GM23338 (cell line): ENCODE measurements around the gene SH3RF3. TPM values are rescaled to one million over a fixed set of nuclear protein-coding genes. Genes with fewer than 3 reads are reported as not detected.

Experiments
- ATAC-seq: fragments of 200-7000 bp; cut with Tn5 transposase; 3 replicates; pipeline ENCODE4 v1.9.1; 2020
- DNase-seq: peaks from one replicate; pipeline ENCODE4 v3.0.0-alpha.2; 2015; ENCODE audit warnings: low spot score
- H2AFZ ChIP-seq: fragments of 200-600 bp; sonication (generic); 2 replicates; pipeline ENCODE4 v1.8.0; 2016; ENCODE audit warnings: antibody characterized with exemption, mild to moderate bottlenecking, moderate library complexity
- H3F3A ChIP-seq: fragments of 200-600 bp; sonication (generic); replicated peaks from 2 replicates; pipeline ENCODE4 v1.8.0; 2017; ENCODE audit warnings: antibody characterized with exemption, mixed run types, low read depth
- H3K27ac ChIP-seq: fragments of 200-600 bp; sonication (generic); 2 replicates; pipeline ENCODE4 v1.6.1; 2016; ENCODE audit warnings: low read depth
- H3K27me3 ChIP-seq: fragments of 200-600 bp; sonication (generic); 2 replicates; pipeline ENCODE4 v1.8.0; 2016; ENCODE audit warnings: mild to moderate bottlenecking, mixed run types, moderate library complexity; ENCODE audit not compliant: insufficient read depth
- H3K36me3 ChIP-seq: fragments of 200-600 bp; sonication (generic); 2 replicates; pipeline ENCODE4 v1.8.0; 2016; ENCODE audit warnings: mild to moderate bottlenecking; ENCODE audit not compliant: insufficient read depth
- H3K4me1 ChIP-seq: fragments of 200-600 bp; sonication (generic); 2 replicates; pipeline ENCODE4 v1.8.0; 2016; ENCODE audit warnings: mild to moderate bottlenecking, moderate library complexity; ENCODE audit not compliant: insufficient read depth
- H3K4me2 ChIP-seq: fragments of 200-600 bp; sonication (generic); 2 replicates; pipeline ENCODE4 v1.7.1; 2017; ENCODE audit warnings: mixed run types
- H3K4me3 ChIP-seq: fragments of 200-600 bp; sonication (generic); 2 replicates; pipeline ENCODE4 v1.6.1; 2016; ENCODE audit warnings: mixed run types
- H3K79me2 ChIP-seq: fragments of 200-600 bp; sonication (generic); replicated peaks from 2 replicates; pipeline ENCODE4 v1.8.0; 2017; ENCODE audit warnings: mild to moderate bottlenecking; ENCODE audit not compliant: insufficient read depth
- H3K9me2 ChIP-seq: fragments of 200-600 bp; sonication (generic); 2 replicates; pipeline ENCODE4 v1.8.0; 2017; ENCODE audit not compliant: insufficient read depth
- H4K20me1 ChIP-seq: fragments of 200-600 bp; sonication (generic); replicated peaks from 2 replicates; pipeline ENCODE4 v1.8.0; 2017; ENCODE audit warnings: mild to moderate bottlenecking; ENCODE audit not compliant: insufficient read depth
- H3K27ac Mint-ChIP-seq: 2 replicates; pipeline ENCODE4 v1.8.0; 2020; ENCODE audit warnings: inconsistent platforms, mild to moderate bottlenecking, moderate library complexity, mixed read lengths
- H3K27me3 Mint-ChIP-seq: 3 replicates; pipeline ENCODE4 v1.8.0; 2022; ENCODE audit warnings: low read depth, mild to moderate bottlenecking, moderate library complexity, mixed read lengths, inconsistent platforms; ENCODE audit not compliant: insufficient read depth, poor library complexity
- H3K36me3 Mint-ChIP-seq: 3 replicates; pipeline ENCODE4 v1.8.0; 2021; ENCODE audit warnings: low read depth, mild to moderate bottlenecking, inconsistent platforms, moderate library complexity, mixed read lengths
- H3K4me1 Mint-ChIP-seq: 3 replicates; pipeline ENCODE4 v1.8.0; 2020; ENCODE audit warnings: mild to moderate bottlenecking, inconsistent platforms, mixed read lengths
- H3K4me3 Mint-ChIP-seq: 3 replicates; pipeline ENCODE4 v1.8.0; 2021; ENCODE audit warnings: moderate library complexity, mild to moderate bottlenecking, inconsistent platforms, mixed read lengths
- H3K9me3 Mint-ChIP-seq: 3 replicates; pipeline ENCODE4 v1.8.0; 2020; ENCODE audit warnings: moderate library complexity, mild to moderate bottlenecking, inconsistent platforms, mixed read lengths
- CREB1 ChIP-seq: fragments of 250-450 bp; sonication (Bioruptor Pico); IDR thresholded peaks from 2 replicates; pipeline ENCODE4 v1.5.0; 2020; ENCODE audit warnings: low read depth, mild to moderate bottlenecking, moderate library complexity
- EZH2 ChIP-seq: fragments of 200-600 bp; sonication (generic); IDR thresholded peaks from one replicate; pipeline ENCODE4 v1.8.0; 2017; ENCODE audit warnings: antibody characterized with exemption, mild to moderate bottlenecking, low read depth; ENCODE audit not compliant: unreplicated experiment
- JUNB ChIP-seq: IDR thresholded peaks from one replicate; pipeline ENCODE4 v1.6.1; 2016; ENCODE audit warnings: antibody characterized with exemption; ENCODE audit not compliant: unreplicated experiment
- STAT1 ChIP-seq: IDR thresholded peaks from one replicate; pipeline ENCODE4 v1.6.1; 2016; ENCODE audit warnings: antibody characterized with exemption; ENCODE audit not compliant: unreplicated experiment
- ZNF114 ChIP-seq: fragments of 250-450 bp; sonication (Bioruptor Pico); IDR thresholded peaks from 2 replicates; pipeline ENCODE4 v1.5.0; 2020; ENCODE audit warnings: mild to moderate bottlenecking, moderate library complexity
- polyA plus RNA-seq: library from polyadenylated mRNA; unstranded; fragments of >200 nt; fragmentation: Nextera tagmentation; extraction: Ambion mirVana; gene quantifications from 2 replicates; pipeline ENCODE4 v1.2.1, GENCODE V29; 2016
- total RNA-seq: library from RNA; depleted of rRNA; stranded (reverse); fragments of >200 nt; shearing (Covaris generic); gene quantifications from 2 replicates; pipeline ENCODE4 v1.2.3, GENCODE V29; 2014
- TF ChIP-seq, protein P1 (sequence below), 2 experiments: fragments of 200-600 bp in 1 of 2; sonication (generic) in 1 of 2; conservative IDR thresholded peaks; 2 replicates each; pipeline versions ENCODE4 v1.5.1 to v1.6.1; 2016 to 2017; ENCODE audit warnings: antibody characterized with exemption in 2 of 2, low read depth in 2 of 2, mild to moderate bottlenecking in 2 of 2, moderate library complexity in 1 of 2
- TF ChIP-seq, protein P2 (sequence below): fragments of 250-450 bp; sonication (Bioruptor Pico); IDR thresholded peaks from 2 replicates; pipeline ENCODE4 v1.5.0; 2020; ENCODE audit warnings: mild to moderate bottlenecking, moderate library complexity

Gene SH3RF3
- total and polyA plus RNA-seq, 2 experiments from 2014 or later = 0.11 to 0.63 TPM

GRCh38 chr2:109166811-109167210 lies 37.8 kb downstream of the SH3RF3 start:
- Mint-ChIP-seq H3K4me1 (peaks cover 13% of the 10 kb centered on the region; the same call in 2 of the 3 replicates), H3K9me3 (no peaks in the 10 kb centered on the region; the same call in 2 of the 3 replicates), H3K36me3 (no peaks in the 10 kb centered on the region), H3K4me3 (no peak overlapping the region), H3K27me3 (peaks cover 2% of the 10 kb centered on the region), H3K27ac (no peak overlapping the region)
- Histone ChIP-seq H3K4me2 (no peak overlapping the region), H2AFZ (no peak overlapping the region), H3K36me3 (no peaks in the 10 kb centered on the region), H4K20me1 (no peaks in the 10 kb centered on the region), H3K4me3 (no peak overlapping the region), H3K79me2 (no peaks in the 10 kb centered on the region), H3K27ac (no peak overlapping the region), H3F3A (no peaks in the 10 kb centered on the region), H3K4me1 (no peaks in the 10 kb centered on the region), H3K9me2 (no peaks in the 10 kb centered on the region), H3K27me3 (no peaks in the 10 kb centered on the region)
- ATAC-seq (no peak), DNase-seq (no peak)
- TF ChIP-seq EZH2 (no peak), JUNB (no peak), STAT1 (no peak), CREB1 (CRISPR knock-in tag) (no peak), ZNF114 (no peak)
- TF ChIP-seq, protein P1, sequence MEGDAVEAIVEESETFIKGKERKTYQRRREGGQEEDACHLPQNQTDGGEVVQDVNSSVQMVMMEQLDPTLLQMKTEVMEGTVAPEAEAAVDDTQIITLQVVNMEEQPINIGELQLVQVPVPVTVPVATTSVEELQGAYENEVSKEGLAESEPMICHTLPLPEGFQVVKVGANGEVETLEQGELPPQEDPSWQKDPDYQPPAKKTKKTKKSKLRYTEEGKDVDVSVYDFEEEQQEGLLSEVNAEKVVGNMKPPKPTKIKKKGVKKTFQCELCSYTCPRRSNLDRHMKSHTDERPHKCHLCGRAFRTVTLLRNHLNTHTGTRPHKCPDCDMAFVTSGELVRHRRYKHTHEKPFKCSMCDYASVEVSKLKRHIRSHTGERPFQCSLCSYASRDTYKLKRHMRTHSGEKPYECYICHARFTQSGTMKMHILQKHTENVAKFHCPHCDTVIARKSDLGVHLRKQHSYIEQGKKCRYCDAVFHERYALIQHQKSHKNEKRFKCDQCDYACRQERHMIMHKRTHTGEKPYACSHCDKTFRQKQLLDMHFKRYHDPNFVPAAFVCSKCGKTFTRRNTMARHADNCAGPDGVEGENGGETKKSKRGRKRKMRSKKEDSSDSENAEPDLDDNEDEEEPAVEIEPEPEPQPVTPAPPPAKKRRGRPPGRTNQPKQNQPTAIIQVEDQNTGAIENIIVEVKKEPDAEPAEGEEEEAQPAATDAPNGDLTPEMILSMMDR (conservative IDR thresholded peaks at IDR 0.05; ENCODE audit: low read depth in 2 of 2) = no peak
- TF ChIP-seq, protein P2, sequence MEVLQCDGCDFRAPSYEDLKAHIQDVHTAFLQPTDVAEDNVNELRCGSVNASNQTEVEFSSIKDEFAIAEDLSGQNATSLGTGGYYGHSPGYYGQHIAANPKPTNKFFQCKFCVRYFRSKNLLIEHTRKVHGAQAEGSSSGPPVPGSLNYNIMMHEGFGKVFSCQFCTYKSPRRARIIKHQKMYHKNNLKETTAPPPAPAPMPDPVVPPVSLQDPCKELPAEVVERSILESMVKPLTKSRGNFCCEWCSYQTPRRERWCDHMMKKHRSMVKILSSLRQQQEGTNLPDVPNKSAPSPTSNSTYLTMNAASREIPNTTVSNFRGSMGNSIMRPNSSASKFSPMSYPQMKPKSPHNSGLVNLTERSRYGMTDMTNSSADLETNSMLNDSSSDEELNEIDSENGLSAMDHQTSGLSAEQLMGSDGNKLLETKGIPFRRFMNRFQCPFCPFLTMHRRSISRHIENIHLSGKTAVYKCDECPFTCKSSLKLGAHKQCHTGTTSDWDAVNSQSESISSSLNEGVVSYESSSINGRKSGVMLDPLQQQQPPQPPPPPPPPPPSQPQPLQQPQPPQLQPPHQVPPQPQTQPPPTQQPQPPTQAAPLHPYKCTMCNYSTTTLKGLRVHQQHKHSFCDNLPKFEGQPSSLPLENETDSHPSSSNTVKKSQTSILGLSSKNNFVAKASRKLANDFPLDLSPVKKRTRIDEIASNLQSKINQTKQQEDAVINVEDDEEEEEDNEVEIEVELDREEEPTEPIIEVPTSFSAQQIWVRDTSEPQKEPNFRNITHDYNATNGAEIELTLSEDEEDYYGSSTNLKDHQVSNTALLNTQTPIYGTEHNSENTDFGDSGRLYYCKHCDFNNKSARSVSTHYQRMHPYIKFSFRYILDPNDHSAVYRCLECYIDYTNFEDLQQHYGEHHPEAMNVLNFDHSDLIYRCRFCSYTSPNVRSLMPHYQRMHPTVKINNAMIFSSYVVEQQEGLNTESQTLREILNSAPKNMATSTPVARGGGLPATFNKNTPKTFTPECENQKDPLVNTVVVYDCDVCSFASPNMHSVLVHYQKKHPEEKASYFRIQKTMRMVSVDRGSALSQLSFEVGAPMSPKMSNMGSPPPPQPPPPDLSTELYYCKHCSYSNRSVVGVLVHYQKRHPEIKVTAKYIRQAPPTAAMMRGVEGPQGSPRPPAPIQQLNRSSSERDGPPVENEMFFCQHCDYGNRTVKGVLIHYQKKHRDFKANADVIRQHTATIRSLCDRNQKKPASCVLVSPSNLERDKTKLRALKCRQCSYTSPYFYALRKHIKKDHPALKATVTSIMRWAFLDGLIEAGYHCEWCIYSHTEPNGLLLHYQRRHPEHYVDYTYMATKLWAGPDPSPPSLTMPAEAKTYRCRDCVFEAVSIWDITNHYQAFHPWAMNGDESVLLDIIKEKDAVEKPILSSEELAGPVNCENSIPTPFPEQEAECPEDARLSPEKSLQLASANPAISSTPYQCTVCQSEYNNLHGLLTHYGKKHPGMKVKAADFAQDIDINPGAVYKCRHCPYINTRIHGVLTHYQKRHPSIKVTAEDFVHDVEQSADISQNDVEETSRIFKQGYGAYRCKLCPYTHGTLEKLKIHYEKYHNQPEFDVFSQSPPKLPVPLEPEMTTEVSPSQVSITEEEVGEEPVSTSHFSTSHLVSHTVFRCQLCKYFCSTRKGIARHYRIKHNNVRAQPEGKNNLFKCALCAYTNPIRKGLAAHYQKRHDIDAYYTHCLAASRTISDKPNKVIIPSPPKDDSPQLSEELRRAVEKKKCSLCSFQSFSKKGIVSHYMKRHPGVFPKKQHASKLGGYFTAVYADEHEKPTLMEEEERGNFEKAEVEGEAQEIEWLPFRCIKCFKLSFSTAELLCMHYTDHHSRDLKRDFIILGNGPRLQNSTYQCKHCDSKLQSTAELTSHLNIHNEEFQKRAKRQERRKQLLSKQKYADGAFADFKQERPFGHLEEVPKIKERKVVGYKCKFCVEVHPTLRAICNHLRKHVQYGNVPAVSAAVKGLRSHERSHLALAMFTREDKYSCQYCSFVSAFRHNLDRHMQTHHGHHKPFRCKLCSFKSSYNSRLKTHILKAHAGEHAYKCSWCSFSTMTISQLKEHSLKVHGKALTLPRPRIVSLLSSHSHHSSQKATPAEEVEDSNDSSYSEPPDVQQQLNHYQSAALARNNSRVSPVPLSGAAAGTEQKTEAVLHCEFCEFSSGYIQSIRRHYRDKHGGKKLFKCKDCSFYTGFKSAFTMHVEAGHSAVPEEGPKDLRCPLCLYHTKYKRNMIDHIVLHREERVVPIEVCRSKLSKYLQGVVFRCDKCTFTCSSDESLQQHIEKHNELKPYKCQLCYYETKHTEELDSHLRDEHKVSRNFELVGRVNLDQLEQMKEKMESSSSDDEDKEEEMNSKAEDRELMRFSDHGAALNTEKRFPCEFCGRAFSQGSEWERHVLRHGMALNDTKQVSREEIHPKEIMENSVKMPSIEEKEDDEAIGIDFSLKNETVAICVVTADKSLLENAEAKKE (CRISPR knock-in tag) = no peak
